Neural cell (in vitro differentiated cells): ENCODE measurements around the gene TAAR9. TPM values are rescaled to one million over a fixed set of nuclear protein-coding genes. Genes with fewer than 3 reads are reported as not detected.

Experiments
- H2AFZ ChIP-seq: fragments of 200-600, 300-800 bp; sonication (generic), shearing (Covaris generic); 2 replicates; pipeline ENCODE4 v1.6.0; 2014; ENCODE audit warnings: low read depth, mild to moderate bottlenecking, antibody characterized with exemption, low read length, moderate library complexity
- H3F3A ChIP-seq: fragments of 200-600 bp; shearing (Covaris generic); 2 replicates; pipeline ENCODE4 v1.6.1; 2016; ENCODE audit warnings: mild to moderate bottlenecking, moderate library complexity, mixed read lengths, antibody characterized with exemption, low read length; ENCODE audit not compliant: insufficient read depth, poor library complexity, severe bottlenecking
- H3K27ac ChIP-seq: fragments of 200-600, 300-800 bp; sonication (generic), shearing (Covaris generic); 2 replicates; pipeline ENCODE4 v1.5.1; 2014; ENCODE audit warnings: mild to moderate bottlenecking, low read length, moderate library complexity
- H3K27me3 ChIP-seq: fragments of 300-800, 200-600 bp; sonication (generic), shearing (Covaris generic); 2 replicates; pipeline ENCODE4 v1.6.0; 2014; ENCODE audit warnings: mild to moderate bottlenecking, low read depth, low read length, moderate library complexity; ENCODE audit not compliant: insufficient read depth
- H3K36me3 ChIP-seq: fragments of 300-800, 200-600 bp; sonication (generic), shearing (Covaris generic); 2 replicates; pipeline ENCODE4 v1.5.1; 2014; ENCODE audit warnings: mild to moderate bottlenecking, antibody characterized with exemption, low read length, moderate library complexity; ENCODE audit not compliant: insufficient read depth
- H3K4me2 ChIP-seq: fragments of 300-800, 200-600 bp; sonication (generic), shearing (Covaris generic); 2 replicates; pipeline ENCODE4 v1.6.0; 2014; ENCODE audit warnings: mild to moderate bottlenecking, low read length
- H3K4me3 ChIP-seq: fragments of 300-800, 200-600 bp; sonication (generic), shearing (Covaris generic); 2 replicates; pipeline ENCODE4 v1.5.1; 2014; ENCODE audit warnings: mild to moderate bottlenecking, low read length, moderate library complexity
- H3K79me2 ChIP-seq: fragments of 200-600 bp; shearing (Covaris generic); replicated peaks from 2 replicates; pipeline ENCODE4 v1.6.0; 2014; ENCODE audit warnings: mild to moderate bottlenecking, low read length, moderate library complexity; ENCODE audit not compliant: insufficient read depth
- H3K9ac ChIP-seq: fragments of 300-800, 200-600 bp; sonication (generic), shearing (Covaris generic); 2 replicates; pipeline ENCODE4 v1.6.1; 2016; ENCODE audit warnings: mild to moderate bottlenecking, low read length, mixed read lengths
- H3K9me2 ChIP-seq: fragments of 200-600 bp; shearing (Covaris generic); 2 replicates; pipeline ENCODE4 v1.6.1; 2016; ENCODE audit warnings: mild to moderate bottlenecking, low read length, mixed read lengths; ENCODE audit not compliant: insufficient read depth
- H3K9me3 ChIP-seq: fragments of 200-600, 300-800 bp; sonication (generic), shearing (Covaris generic); 2 replicates; pipeline ENCODE4 v1.6.1; 2016; ENCODE audit warnings: mild to moderate bottlenecking, mixed run types, low read length, moderate library complexity, mixed read lengths
- H4K20me1 ChIP-seq: fragments of 200-600 bp; shearing (Covaris generic); 2 replicates; pipeline ENCODE4 v1.6.1; 2016; ENCODE audit warnings: mild to moderate bottlenecking, mixed run types; ENCODE audit not compliant: insufficient read depth
- EP300 ChIP-seq: fragments of 450-650 bp; conservative IDR thresholded peaks from 2 replicates; pipeline ENCODE4 v1.6.1; 2014; ENCODE audit warnings: antibody characterized with exemption, mild to moderate bottlenecking, moderate library complexity; ENCODE audit not compliant: poor library complexity, severe bottlenecking
- EZH2 ChIP-seq: fragments of 200-600, 300-800 bp; shearing (Covaris generic), sonication (generic); IDR thresholded peaks from 2 replicates; pipeline ENCODE4 v1.6.1; 2014; ENCODE audit warnings: antibody characterized with exemption, low read length, borderline replicate concordance, mild to moderate bottlenecking; ENCODE audit not compliant: insufficient read depth, poor library complexity, severe bottlenecking
- MXI1 ChIP-seq: fragments of 450-650 bp; conservative IDR thresholded peaks from 2 replicates; pipeline ENCODE4 v1.6.1; 2014; ENCODE audit warnings: antibody characterized with exemption, mild to moderate bottlenecking; ENCODE audit not compliant: poor library complexity, severe bottlenecking
- POLR2AphosphoS5 ChIP-seq: IDR thresholded peaks from 2 replicates; pipeline ENCODE4 v1.6.1; 2012
- RAD21 ChIP-seq: fragments of 450-650 bp; conservative IDR thresholded peaks from 2 replicates; pipeline ENCODE4 v1.6.1; 2014; ENCODE audit warnings: antibody characterized with exemption, mild to moderate bottlenecking, moderate library complexity
- REST ChIP-seq: IDR thresholded peaks from 2 replicates; pipeline ENCODE4 v1.6.1; 2012; ENCODE audit warnings: borderline replicate concordance
- SMC3 ChIP-seq: fragments of 450-650 bp; conservative IDR thresholded peaks from 2 replicates; pipeline ENCODE4 v1.6.1; 2014; ENCODE audit warnings: antibody characterized with exemption, mild to moderate bottlenecking, moderate library complexity; ENCODE audit not compliant: poor library complexity
- TAF1 ChIP-seq: IDR thresholded peaks from 2 replicates; pipeline ENCODE4 v1.6.1; 2012; ENCODE audit warnings: low read depth
- polyA minus RNA-seq: library from RNA; depleted of rRNA, polyadenylated mRNA; stranded (reverse); fragments of >200 nt; gene quantifications from 2 replicates; pipeline ENCODE4 v1.2.3, GENCODE V29; 2014
- polyA plus RNA-seq: library from polyadenylated mRNA; depleted of rRNA; stranded (reverse); fragments of >200 nt; gene quantifications from 2 replicates; pipeline ENCODE4 v1.2.3, GENCODE V29; 2014
- TF ChIP-seq, protein P1 (sequence below): fragments of 450-650 bp; IDR thresholded peaks from 2 replicates; pipeline ENCODE4 v1.5.1; 2014; ENCODE audit warnings: antibody characterized with exemption, mild to moderate bottlenecking, moderate library complexity; ENCODE audit not compliant: poor library complexity, severe bottlenecking

Gene TAAR9
- polyA plus RNA-seq (not detected in 2 replicates), polyA minus RNA-seq (not detected in 2 replicates)

- H4K20me1 ChIP-seq = no peaks in the 10 kb centered on the region
- no peaks in the 10 kb centered on the region for H3K9me3 ChIP-seq
- H3K9ac ChIP-seq = no peak within 1 kb of the TSS
- H3K79me2 ChIP-seq = no peaks in the 10 kb centered on the region
- no peaks in the 10 kb centered on the region for H3K27me3 ChIP-seq
- H3K4me3 ChIP-seq = no peak within 1 kb of the TSS
- H3K9me2 ChIP-seq = no peaks in the 10 kb centered on the region
- H3F3A ChIP-seq = no peaks in the 10 kb centered on the region
- no peak within 1 kb of the TSS for H2AFZ ChIP-seq
- no peak for TF ChIP-seq MXI1
- TF ChIP-seq EP300 = no peak
- no peak for TF ChIP-seq RAD21
- TF ChIP-seq REST = no peak
- H3K36me3 ChIP-seq = no peaks in the 10 kb centered on the region
- no peak within 1 kb of the TSS for H3K27ac ChIP-seq
- no peak within 1 kb of the TSS for H3K4me2 ChIP-seq
Observed at GRCh38 chr6:132537977-132538376, at the start of gene TAAR9. TAAR9 (plus strand) TSS chr6:132538277; CDS start chr6:132538290, 13 bp downstream.

GRCh38 chr6:132489376-132489775 is 48.7 kb upstream of the TAAR9 start:
- Histone ChIP-seq H3K79me2 (peaks cover 6% of the 10 kb centered on the region), H3K9me2 (no peaks in the 10 kb centered on the region), H4K20me1 (no peaks in the 10 kb centered on the region), H3F3A (no peaks in the 10 kb centered on the region), H3K27ac (no peak overlapping the region), H3K36me3 (no peaks in the 10 kb centered on the region), H3K4me3 (no peak overlapping the region), H3K9ac (no peak overlapping the region), H3K4me2 (no peak overlapping the region), H3K9me3 (no peaks in the 10 kb centered on the region), H2AFZ (no peak overlapping the region), H3K27me3 (no peaks in the 10 kb centered on the region)
- TF ChIP-seq RAD21 (no peak), TAF1 (no peak), REST (no peak), POLR2AphosphoS5 (no peak), SMC3 (no peak), EP300 (no peak), EZH2 (no peak), MXI1 (no peak)
- TF ChIP-seq, protein P1, sequence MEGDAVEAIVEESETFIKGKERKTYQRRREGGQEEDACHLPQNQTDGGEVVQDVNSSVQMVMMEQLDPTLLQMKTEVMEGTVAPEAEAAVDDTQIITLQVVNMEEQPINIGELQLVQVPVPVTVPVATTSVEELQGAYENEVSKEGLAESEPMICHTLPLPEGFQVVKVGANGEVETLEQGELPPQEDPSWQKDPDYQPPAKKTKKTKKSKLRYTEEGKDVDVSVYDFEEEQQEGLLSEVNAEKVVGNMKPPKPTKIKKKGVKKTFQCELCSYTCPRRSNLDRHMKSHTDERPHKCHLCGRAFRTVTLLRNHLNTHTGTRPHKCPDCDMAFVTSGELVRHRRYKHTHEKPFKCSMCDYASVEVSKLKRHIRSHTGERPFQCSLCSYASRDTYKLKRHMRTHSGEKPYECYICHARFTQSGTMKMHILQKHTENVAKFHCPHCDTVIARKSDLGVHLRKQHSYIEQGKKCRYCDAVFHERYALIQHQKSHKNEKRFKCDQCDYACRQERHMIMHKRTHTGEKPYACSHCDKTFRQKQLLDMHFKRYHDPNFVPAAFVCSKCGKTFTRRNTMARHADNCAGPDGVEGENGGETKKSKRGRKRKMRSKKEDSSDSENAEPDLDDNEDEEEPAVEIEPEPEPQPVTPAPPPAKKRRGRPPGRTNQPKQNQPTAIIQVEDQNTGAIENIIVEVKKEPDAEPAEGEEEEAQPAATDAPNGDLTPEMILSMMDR = no peak
